Measurements from ENCODE around the gene NASP.

NASP gene

DNA sequence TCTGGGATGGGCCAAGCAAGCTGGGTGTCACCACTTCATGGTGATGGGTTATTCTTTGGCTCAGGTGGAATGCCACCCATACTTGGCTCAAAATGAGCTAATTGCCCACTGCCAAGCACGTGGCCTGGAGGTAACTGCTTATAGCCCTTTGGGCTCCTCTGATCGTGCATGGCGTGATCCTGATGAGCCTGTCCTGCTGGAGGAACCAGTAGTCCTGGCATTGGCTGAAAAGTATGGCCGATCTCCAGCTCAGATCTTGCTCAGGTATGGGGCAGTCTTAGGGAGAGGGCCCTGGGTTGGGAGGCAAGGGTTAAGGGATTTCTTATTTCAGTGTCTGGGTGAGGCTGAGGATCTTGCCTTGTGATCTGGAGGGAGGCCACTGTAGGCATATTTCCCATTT lies 15.4 kb upstream of the NASP start:
- H3K36me3 ChIP-seq: peaks cover 84% of the 10 kb centered on the region
- no peak overlapping the region for H3K9ac ChIP-seq
- no peak overlapping the region for H3K4me2 ChIP-seq
- TF ChIP-seq Cebpa-rat (IDR thresholded peaks at IDR 0.05): no peak
- no peaks in the 10 kb centered on the region for H3K27me3 ChIP-seq
- H3K9me3 ChIP-seq: no peaks in the 10 kb centered on the region
- H3K27ac ChIP-seq: peak overlapping the region; percentile 23; the same call in 1 of the 2 replicates
- no peak overlapping the region for H3K4me3 ChIP-seq
- peaks cover 4% of the 10 kb centered on the region; the same call in 1 of the 2 replicates for H3K4me1 ChIP-seq
- peaks cover 70% of the 10 kb centered on the region for H4K20me1 ChIP-seq

DNA sequence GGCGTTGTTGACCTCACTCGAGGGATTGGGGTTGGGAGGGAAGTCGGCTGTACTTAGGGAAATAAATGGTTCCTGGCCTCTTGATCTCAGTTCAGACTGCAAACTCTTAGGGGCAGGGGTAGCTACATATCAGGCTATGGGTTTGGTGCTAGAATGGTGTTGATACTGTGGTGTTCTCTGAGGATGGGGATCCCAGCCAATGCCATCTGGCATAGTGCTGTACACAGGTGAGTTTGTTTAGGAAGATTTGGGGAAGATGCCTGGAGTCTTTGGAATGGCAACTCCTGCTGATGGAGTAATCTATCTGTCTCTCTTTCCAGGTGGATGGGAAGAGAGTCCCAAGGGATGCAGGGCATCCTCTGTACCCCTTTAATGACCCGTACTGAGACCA lies 14.3 kb upstream of the NASP start:
- peaks cover 79% of the 10 kb centered on the region for H3K36me3 ChIP-seq
- H3K4me2 ChIP-seq: no peak overlapping the region
- no peaks in the 10 kb centered on the region for H3K9me3 ChIP-seq
- H3K4me3 ChIP-seq: no peak overlapping the region
- H3K4me1 ChIP-seq: peaks cover 8% of the 10 kb centered on the region
- no peak overlapping the region for H3K9ac ChIP-seq
- peaks cover 58% of the 10 kb centered on the region for H4K20me1 ChIP-seq
- no peak for TF ChIP-seq Cebpa-rat (IDR thresholded peaks at IDR 0.05)
- no peaks in the 10 kb centered on the region for H3K27me3 ChIP-seq
- H3K27ac ChIP-seq: no peak overlapping the region

DNA sequence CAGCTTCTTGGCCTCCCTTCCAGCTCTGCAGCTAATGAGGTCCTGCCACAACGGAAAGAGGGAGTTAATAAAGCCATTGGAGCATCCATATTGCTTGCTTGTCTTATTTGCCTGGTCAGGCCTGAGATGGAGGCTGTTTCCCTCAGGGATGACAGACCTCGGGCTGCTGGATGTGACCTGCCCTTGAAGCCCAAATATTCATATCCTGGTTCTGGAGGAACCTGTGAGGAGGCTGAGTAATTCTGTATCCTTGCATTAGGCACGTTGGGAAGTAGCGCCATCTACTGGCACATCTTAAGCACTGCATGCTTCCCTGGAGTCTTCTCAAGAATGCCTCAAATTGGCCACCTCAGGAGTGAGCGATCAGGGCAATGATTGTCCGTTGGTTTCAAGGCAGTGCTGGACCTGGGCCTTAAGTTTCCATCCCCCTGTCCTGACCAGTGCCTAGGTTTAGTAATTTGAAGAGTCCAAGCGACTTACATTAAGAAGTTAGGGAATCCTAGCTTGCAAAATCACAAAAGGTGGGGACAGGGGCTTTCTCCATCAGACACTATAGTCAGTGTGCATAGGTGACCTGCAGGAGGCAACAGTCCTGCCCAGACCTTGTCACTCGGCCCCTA lies 13.8 kb upstream of the NASP start:
- Histone ChIP-seq H3K36me3 (peaks cover 75% of the 10 kb centered on the region), H4K20me1 (peaks cover 56% of the 10 kb centered on the region), H3K4me1 (peaks cover 13% of the 10 kb centered on the region), H3K4me3 (no peak overlapping the region), H3K27ac (no peak overlapping the region), H3K9me3 (no peaks in the 10 kb centered on the region), H3K9ac (no peak overlapping the region), H3K4me2 (no peak overlapping the region), H3K27me3 (no peaks in the 10 kb centered on the region)
- TF ChIP-seq Cebpa-rat (IDR thresholded peaks at IDR 0.05): no peak

GRCh38 chr1:45570631-45571030 lies 13.2 kb upstream of the NASP start:
- peaks cover 19% of the 10 kb centered on the region for H3K4me1 ChIP-seq
- H4K20me1 ChIP-seq: peaks cover 52% of the 10 kb centered on the region
- H3K36me3 ChIP-seq: peaks cover 70% of the 10 kb centered on the region
- no peaks in the 10 kb centered on the region for H3K9me3 ChIP-seq
- no peak for TF ChIP-seq Cebpa-rat (IDR thresholded peaks at IDR 0.05)
- H3K27me3 ChIP-seq: no peaks in the 10 kb centered on the region
- H3K4me3 ChIP-seq: no peak overlapping the region
- H3K9ac ChIP-seq: no peak overlapping the region
- no peak overlapping the region for H3K27ac ChIP-seq
- no peak overlapping the region for H3K4me2 ChIP-seq

GRCh38 chr1:45573231-45573804 lies 10.5 kb upstream of the NASP start:
- no peak overlapping the region for H3K27ac ChIP-seq
- no peak overlapping the region for H3K9ac ChIP-seq
- H3K36me3 ChIP-seq: peaks cover 43% of the 10 kb centered on the region
- no peaks in the 10 kb centered on the region for H3K27me3 ChIP-seq
- H3K9me3 ChIP-seq: no peaks in the 10 kb centered on the region
- H3K4me3 ChIP-seq: no peak overlapping the region
- H4K20me1 ChIP-seq: peaks cover 25% of the 10 kb centered on the region
- TF ChIP-seq Cebpa-rat (IDR thresholded peaks at IDR 0.05): no peak
- H3K4me2 ChIP-seq: no peak overlapping the region
- peaks cover 33% of the 10 kb centered on the region for H3K4me1 ChIP-seq

GRCh38 chr1:45574105-45574626 lies 9.7 kb upstream of the NASP start:
- H3K4me3 ChIP-seq: no peak overlapping the region
- no peak overlapping the region for H3K4me2 ChIP-seq
- peaks cover 17% of the 10 kb centered on the region for H4K20me1 ChIP-seq
- no peak for TF ChIP-seq Cebpa-rat (IDR thresholded peaks at IDR 0.05)
- H3K27me3 ChIP-seq: no peaks in the 10 kb centered on the region
- no peaks in the 10 kb centered on the region for H3K9me3 ChIP-seq
- H3K27ac ChIP-seq: no peak overlapping the region
- H3K36me3 ChIP-seq: peaks cover 34% of the 10 kb centered on the region
- H3K9ac ChIP-seq: no peak overlapping the region
- H3K4me1 ChIP-seq: peaks cover 41% of the 10 kb centered on the region

DNA sequence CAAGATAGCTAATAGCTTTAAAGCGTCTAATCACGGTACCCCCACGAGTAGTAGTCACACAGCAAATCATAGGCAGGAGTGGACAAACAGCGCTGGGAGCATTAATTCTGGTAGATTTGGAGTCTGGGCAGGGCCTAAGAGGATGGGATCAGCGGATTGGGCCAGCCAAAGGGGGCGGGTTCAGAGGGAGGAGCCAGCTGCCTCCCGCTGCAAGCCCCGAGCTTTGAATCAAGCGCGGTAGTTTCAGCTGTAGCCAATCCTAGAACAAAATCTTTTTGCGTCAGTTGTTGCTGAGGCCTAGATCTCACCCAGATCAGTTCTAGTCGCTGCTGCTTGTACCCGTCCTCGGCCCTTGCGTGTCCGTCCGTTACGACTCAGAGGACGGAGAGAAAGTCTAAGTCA lies 576 bp upstream of the NASP start:
- H3K27me3 ChIP-seq: no peaks in the 10 kb centered on the region
- no peak for TF ChIP-seq Cebpa-rat (IDR thresholded peaks at IDR 0.05)
- H3K27ac ChIP-seq: peak overlapping the region; percentile 95
- H3K36me3 ChIP-seq: peaks cover 11% of the 10 kb centered on the region; the same call in 1 of the 2 replicates
- peaks cover 63% of the 10 kb centered on the region for H3K4me1 ChIP-seq
- H3K9me3 ChIP-seq: no peaks in the 10 kb centered on the region
- peak overlapping the region; percentile 89 for H3K4me2 ChIP-seq
- H3K9ac ChIP-seq: peak overlapping the region; percentile 98
- peak overlapping the region; percentile 96 for H3K4me3 ChIP-seq
- H4K20me1 ChIP-seq: peaks cover 37% of the 10 kb centered on the region

- Histone ChIP-seq H4K20me1 (peaks cover 50% of the 10 kb centered on the region), H3K27me3 (no peaks in the 10 kb centered on the region), H3K36me3 (peaks cover 24% of the 10 kb centered on the region), H3K4me1 (peaks cover 56% of the 10 kb centered on the region), H3K4me2 (peak overlapping the region; percentile 97), H3K4me3 (peak overlapping the region; percentile 96), H3K9me3 (no peaks in the 10 kb centered on the region), H3K27ac (peak overlapping the region; percentile 95), H3K9ac (peak overlapping the region; percentile 98)
- no peak for TF ChIP-seq Cebpa-rat (IDR thresholded peaks at IDR 0.05)
Measured at GRCh38 chr1:45584351-45585109, 689 bp downstream of the NASP start.

DNA sequence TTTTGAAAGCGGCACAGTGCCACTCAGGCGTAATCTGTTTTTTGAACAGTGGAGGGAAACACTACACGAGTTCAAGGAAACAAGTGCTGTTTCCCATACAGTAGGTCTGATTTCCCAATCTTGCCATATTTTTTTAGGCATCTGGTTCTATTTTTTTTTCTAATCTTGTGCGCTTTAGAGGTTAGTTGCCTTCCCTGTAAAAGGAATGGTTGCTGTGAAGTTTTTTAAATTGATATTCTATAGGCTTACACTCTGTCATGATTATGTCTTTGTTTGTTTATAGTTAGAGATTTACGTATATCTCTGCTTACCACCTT lies 1.2 kb downstream of the NASP start:
- no peak for TF ChIP-seq Cebpa-rat (IDR thresholded peaks at IDR 0.05)
- peaks cover 53% of the 10 kb centered on the region for H3K4me1 ChIP-seq

More for the DNA sequence above, 1.2 kb downstream of the NASP start:
- H3K36me3 ChIP-seq: peaks cover 29% of the 10 kb centered on the region
- H3K27ac ChIP-seq: peak overlapping the region; percentile 95
- H3K9ac ChIP-seq: peak overlapping the region; percentile 98
- peak overlapping the region; percentile 96 for H3K4me3 ChIP-seq
- no peaks in the 10 kb centered on the region for H3K27me3 ChIP-seq
- H4K20me1 ChIP-seq: peaks cover 55% of the 10 kb centered on the region
- H3K9me3 ChIP-seq: no peaks in the 10 kb centered on the region
- H3K4me2 ChIP-seq: peak overlapping the region; percentile 97

Measured in BLaER1 (cell line).